K562 (cell line): ENCODE data around the gene CCDC159. TPM values are rescaled to one million over a fixed set of nuclear protein-coding genes. Genes with fewer than 3 reads are reported as not detected.

Experiments used
- ATAC-seq: fragments of 200-7000 bp; cut with Tn5 transposase; 3 replicates; pipeline ENCODE4 v1.9.1; 2020; ENCODE audit warnings: moderate library complexity
- BruUV-seq: library from RNA; stranded (reverse); fragments of 400-500 nt; replicated peaks from 2 replicates; lab custom pipeline; 2021; lab: Mats Ljungman, UMichigan
- CTCF ChIA-PET: fragments of 300-600 bp; formaldehyde crosslinking; extraction: SDS; loops from one replicate; lab custom pipeline; 2021; ENCODE audit warnings: low intra/inter-chr PET ratio; lab: Yijun Ruan, JAX
- POLR2A ChIA-PET: fragments of 300-600, 350-650 bp; sonication (Branson Sonifier 250); formaldehyde crosslinking; extraction: SDS; loops from one replicate; lab custom pipeline; 2021; ENCODE audit warnings: antibody characterized with exemption, inconsistent platforms; lab: Yijun Ruan, JAX
- DNase-seq, 4 experiments: peaks; one replicate each; pipeline versions ENCODE4 v3.0.0 to v3.0.0-alpha.2; 2011 to 2018; ENCODE audit warnings: low spot score in 3 of 4, mixed read lengths in 3 of 4; ENCODE audit errors: extremely low read depth in 1 of 4
- FAIRE-seq: peaks from 2 replicates; lab custom pipeline; 2011; peaks lifted over from hg19 to GRCh38; lab: Jason Lieb, UNC
- H2AFZ ChIP-seq: 2 replicates; pipeline ENCODE4 v1.6.0; 2011; ENCODE audit warnings: low read depth, low read length, control low read depth, inconsistent platforms
- H3K27ac ChIP-seq: fragments of 200-600 bp; 3 replicates; pipeline ENCODE4 v1.8.0; 2011; ENCODE audit warnings: low read depth, mild to moderate bottlenecking, control low read depth, inconsistent platforms, low read length, moderate library complexity, mixed read lengths; ENCODE audit errors: extremely low read depth
- H3K27me3 ChIP-seq, 2 experiments: fragments of 300-600 bp in 1 of 2; 2 replicates in 1 of 2; 3 replicates in 1 of 2; pipeline versions ENCODE4 v1.6.0 to v1.8.0; 2011; ENCODE audit warnings: inconsistent platforms in 2 of 2, low read length in 2 of 2, mild to moderate bottlenecking in 1 of 2, mixed read lengths in 1 of 2, moderate library complexity in 1 of 2; ENCODE audit not compliant: control insufficient read depth in 2 of 2, insufficient read depth in 2 of 2
- H3K36me3 ChIP-seq: fragments of 300-600 bp; 3 replicates; pipeline ENCODE4 v1.8.0; 2011; ENCODE audit warnings: mild to moderate bottlenecking, low read length, inconsistent platforms; ENCODE audit not compliant: control insufficient read depth, insufficient read depth
- H3K4me1 ChIP-seq, 2 experiments: fragments of 200-600 bp in 1 of 2; replicated peaks in 1 of 2; 2 replicates in 1 of 2; 3 replicates in 1 of 2; pipeline versions ENCODE4 v1.5.1 to v1.8.0; 2011; ENCODE audit warnings: inconsistent platforms in 2 of 2, low read length in 2 of 2, mild to moderate bottlenecking in 1 of 2, mixed read lengths in 1 of 2, moderate library complexity in 1 of 2; ENCODE audit not compliant: control insufficient read depth in 2 of 2, insufficient read depth in 2 of 2
- H3K4me2 ChIP-seq: 2 replicates; pipeline ENCODE4 v1.6.1; 2011; ENCODE audit warnings: low read length, control low read depth, inconsistent platforms, mixed read lengths; ENCODE audit not compliant: insufficient read depth
- H3K4me3 ChIP-seq: fragments of 200-600 bp; sonication (generic), shearing (Covaris generic); 2 replicates; pipeline ENCODE4 v1.5.1; 2016; ENCODE audit warnings: control low read depth, inconsistent platforms
- H3K79me2 ChIP-seq: fragments of 200-600 bp; 3 replicates; pipeline ENCODE4 v1.8.0; 2011; ENCODE audit warnings: low read length, inconsistent platforms; ENCODE audit not compliant: control insufficient read depth, insufficient read depth
- H3K9ac ChIP-seq, 2 experiments: 2 replicates each; pipeline versions ENCODE4 v1.6.0 to v1.6.1; 2011; ENCODE audit warnings: low read depth in 2 of 2, low read length in 2 of 2, control low read depth in 1 of 2, inconsistent platforms in 1 of 2, mild to moderate bottlenecking in 1 of 2, mixed read lengths in 1 of 2; ENCODE audit not compliant: insufficient read depth in 1 of 2
- H3K9me1 ChIP-seq: one replicate; pipeline ENCODE4 v1.6.0; 2011; ENCODE audit warnings: inconsistent platforms, mild to moderate bottlenecking, low read length, moderate library complexity; ENCODE audit not compliant: control insufficient read depth, insufficient read depth
- H3K9me3 ChIP-seq: replicated peaks from 2 replicates; pipeline ENCODE4 v1.5.1; 2011; ENCODE audit warnings: low read depth, low read length, inconsistent platforms; ENCODE audit not compliant: control insufficient read depth, insufficient read depth
- H4K20me1 ChIP-seq: replicated peaks from 2 replicates; pipeline ENCODE4 v1.6.1; 2011; ENCODE audit warnings: low read length, inconsistent platforms, mixed read lengths; ENCODE audit not compliant: control insufficient read depth, insufficient read depth
- AFF4 ChIP-seq: sonication (generic); formaldehyde crosslinking; IDR thresholded peaks from 2 replicates; pipeline ENCODE4 v1.8.0; 2023; ENCODE audit warnings: mild to moderate bottlenecking, missing genetic modification reagents
- MAFG ChIP-seq: fragments of 450-650 bp; conservative IDR thresholded peaks from 2 replicates; pipeline ENCODE4 v1.6.1; 2016; ENCODE audit warnings: missing genetic modification characterization, missing compliant biosample characterization
- ZKSCAN1 ChIP-seq: fragments of 150-350 bp; IDR thresholded peaks from 2 replicates; pipeline ENCODE4 v1.6.1; 2016; ENCODE audit warnings: low read depth, low read length
- ZKSCAN3 ChIP-seq: fragments of 250-450 bp; sonication (Bioruptor Pico); IDR thresholded peaks from 2 replicates; pipeline ENCODE4 v1.4.0; 2020
- WGBS: fragments of 100-300 bp; shearing (Covaris generic); methylation state at CpG from one replicate; pipeline ENCODE4 v1.1.6; 2016; ENCODE audit warnings: low coverage, mixed read lengths; ENCODE audit not compliant: insufficient coverage; ENCODE audit errors: missing lambda C conversion rate; 5-methylcytosine and 5-hydroxymethylcytosine counted together
- in situ Hi-C: fragments of 300-500 bp; cut with MboI; formaldehyde crosslinking; loops from 4 replicates; pipeline ENCODE4 v1.15.0; 2018; ENCODE audit warnings: inconsistent platforms, mixed read lengths
- intact Hi-C: fragments of 100-400 bp; cut with micrococcal nuclease; formaldehyde crosslinking; loops from 2 replicates; pipeline ENCODE4 v1.14.2; 2022
- polyA plus RNA-seq, 8 experiments: library from polyadenylated mRNA; depleted of rRNA in 4 of 8; stranded (reverse) in 5 of 8; unstranded in 3 of 8; fragments of >200 nt; fragmentation: Nextera tagmentation in 2 of 8; fragmentation: Illumina TruSeq in 1 of 8; extraction: Ambion mirVana in 2 of 8; extraction: Trizol in 1 of 8; gene quantifications; 2 replicates each; pipeline versions ENCODE4 v1.2.1 to v1.2.3, GENCODE V29; 2011 to 2014; ENCODE audit warnings: inconsistent platforms in 1 of 8, missing spikeins in 1 of 8
- total RNA-seq, 7 experiments: library from RNA; depleted of rRNA in 6 of 7; stranded (reverse); fragments of >200 nt in 6 of 7; fragmentation: Illumina TruSeq in 2 of 7; extraction: Trizol in 2 of 7; gene quantifications; 2 replicates each; pipeline versions ENCODE4 v1.2.1 to v1.2.3, GENCODE V29; 2011 to 2021; ENCODE audit warnings: low replicate concordance in 1 of 7
- TF ChIP-seq, protein P1 (sequence below): fragments of 250-450 bp; sonication (Bioruptor Pico); IDR thresholded peaks from 2 replicates; pipeline ENCODE4 v1.8.0; 2021; ENCODE audit warnings: moderate library complexity, mild to moderate bottlenecking, inconsistent platforms

CCDC159 gene
- total and polyA plus RNA-seq, 9 of the 15 experiments (the other 6 are each of a cell fraction or from before 2014, with no cell fraction given): 0.68 to 10.1 (median 4.7) TPM

DNA sequence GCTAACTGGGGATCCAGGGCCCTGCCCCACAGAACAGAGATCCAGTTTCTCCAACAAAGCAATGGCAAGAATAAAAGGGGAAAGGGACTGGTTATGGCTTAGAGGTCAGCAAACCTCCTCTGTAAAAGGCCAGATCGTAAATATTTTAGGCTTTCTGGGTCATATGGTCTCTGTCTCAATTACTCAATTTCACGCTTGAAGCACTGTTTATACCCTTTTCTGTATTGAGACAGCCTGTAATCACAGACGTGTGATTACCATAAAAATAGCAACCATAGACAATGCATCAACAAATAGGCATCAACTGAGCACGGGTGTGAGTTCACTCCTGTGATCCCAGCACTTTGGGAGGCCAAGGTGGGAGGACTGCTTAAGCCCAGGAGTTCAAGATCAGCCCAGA, 16.2 kb upstream of the CCDC159 start:
- no peaks in the 10 kb centered on the region for H3K27me3 ChIP-seq
- intact Hi-C loops: no loop called here
- H3K9ac ChIP-seq: no peak overlapping the region
- H3K9me3 ChIP-seq: no peaks in the 10 kb centered on the region
- POLR2A ChIA-PET: no interaction called here
- DNase-seq (no peak), FAIRE-seq (no peak), ATAC-seq (no peak)
- no peak overlapping the region for H2AFZ ChIP-seq
- 39% methylated on average over 4 of the region's 4 CpGs for WGBS
- H3K4me3 ChIP-seq: no peak overlapping the region
- in situ Hi-C loops: no loop called here
- no TSS peak for BruUV-seq
- H3K36me3 ChIP-seq: no peaks in the 10 kb centered on the region
- H4K20me1 ChIP-seq: no peaks in the 10 kb centered on the region
- TF ChIP-seq MAFG (tag): no peak
- TF ChIP-seq ZKSCAN1: no peak
- TF ChIP-seq, protein P1, sequence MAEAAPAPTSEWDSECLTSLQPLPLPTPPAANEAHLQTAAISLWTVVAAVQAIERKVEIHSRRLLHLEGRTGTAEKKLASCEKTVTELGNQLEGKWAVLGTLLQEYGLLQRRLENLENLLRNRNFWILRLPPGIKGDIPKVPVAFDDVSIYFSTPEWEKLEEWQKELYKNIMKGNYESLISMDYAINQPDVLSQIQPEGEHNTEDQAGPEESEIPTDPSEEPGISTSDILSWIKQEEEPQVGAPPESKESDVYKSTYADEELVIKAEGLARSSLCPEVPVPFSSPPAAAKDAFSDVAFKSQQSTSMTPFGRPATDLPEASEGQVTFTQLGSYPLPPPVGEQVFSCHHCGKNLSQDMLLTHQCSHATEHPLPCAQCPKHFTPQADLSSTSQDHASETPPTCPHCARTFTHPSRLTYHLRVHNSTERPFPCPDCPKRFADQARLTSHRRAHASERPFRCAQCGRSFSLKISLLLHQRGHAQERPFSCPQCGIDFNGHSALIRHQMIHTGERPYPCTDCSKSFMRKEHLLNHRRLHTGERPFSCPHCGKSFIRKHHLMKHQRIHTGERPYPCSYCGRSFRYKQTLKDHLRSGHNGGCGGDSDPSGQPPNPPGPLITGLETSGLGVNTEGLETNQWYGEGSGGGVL (CRISPR knock-in tag): no peak
- TF ChIP-seq ZKSCAN3 (CRISPR knock-in tag): no peak
- no peak for TF ChIP-seq AFF4 (CRISPR knock-in tag)
- no peak overlapping the region for H3K4me2 ChIP-seq
- no peak overlapping the region for H3K27ac ChIP-seq
- no peaks in the 10 kb centered on the region for H3K79me2 ChIP-seq
- peaks cover 0 to 3% of the 10 kb centered on the region in 2 experiments; a peak in 3 of 5 replicates for H3K4me1 ChIP-seq
- H3K9me1 ChIP-seq: no peaks in the 10 kb centered on the region
- CTCF ChIA-PET: no interaction called here
